ENCODE measurements around the gene TMPRSS4.

Gene TMPRSS4

DNA sequence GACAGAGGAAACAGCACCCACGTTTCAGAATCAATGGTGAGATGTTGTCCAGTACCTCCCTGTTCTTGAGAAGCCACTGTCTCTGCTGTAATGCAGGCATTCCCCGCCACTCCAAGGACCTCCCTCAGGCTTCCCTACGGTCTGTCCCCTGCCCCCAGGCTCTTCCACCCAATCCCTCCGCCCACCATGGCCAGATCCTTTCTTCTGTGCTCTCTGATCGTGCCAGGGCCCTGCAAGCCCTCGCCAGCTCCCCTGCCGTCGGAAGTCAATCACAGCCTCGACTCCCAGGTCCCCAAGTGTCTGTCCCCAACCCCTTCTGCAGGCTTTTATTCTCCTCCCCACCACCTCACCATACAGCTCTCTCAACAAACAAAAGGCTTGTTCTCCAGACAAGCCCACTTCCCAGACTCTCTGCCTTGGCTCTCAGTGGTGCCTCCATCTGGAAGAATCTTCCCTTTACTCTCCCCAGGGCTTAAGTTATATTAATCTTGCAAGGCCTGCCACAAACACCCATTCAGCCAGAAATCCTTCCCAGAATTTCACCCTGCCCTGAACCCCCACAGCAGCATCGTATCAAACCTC is 62.1 kb downstream of the TMPRSS4 start:
- no peak for DNase-seq

GRCh38 chr11:118139578-118139977 is 62.7 kb downstream of the TMPRSS4 start:
- no peak for DNase-seq

GRCh38 chr11:118142081-118142480 is 65.2 kb downstream of the TMPRSS4 start:
- DNase-seq: no peak

GRCh38 chr11:118142809-118143208 is 65.9 kb downstream of the TMPRSS4 start:
- no peak for DNase-seq

- no peak for DNase-seq
These were observed 66.8 kb downstream of the TMPRSS4 start for GRCh38 chr11:118143661-118144185.

GRCh38 chr11:118144301-118145268 is 67.7 kb downstream of the TMPRSS4 start:
- DNase-seq: no peak

- DNase-seq: peak; percentile 81
These were observed 68.7 kb downstream of the TMPRSS4 start for GRCh38 chr11:118145285-118146227.

- DNase-seq: no peak
These were observed 69.7 kb downstream of the TMPRSS4 start for GRCh38 chr11:118146554-118146953.

DNA sequence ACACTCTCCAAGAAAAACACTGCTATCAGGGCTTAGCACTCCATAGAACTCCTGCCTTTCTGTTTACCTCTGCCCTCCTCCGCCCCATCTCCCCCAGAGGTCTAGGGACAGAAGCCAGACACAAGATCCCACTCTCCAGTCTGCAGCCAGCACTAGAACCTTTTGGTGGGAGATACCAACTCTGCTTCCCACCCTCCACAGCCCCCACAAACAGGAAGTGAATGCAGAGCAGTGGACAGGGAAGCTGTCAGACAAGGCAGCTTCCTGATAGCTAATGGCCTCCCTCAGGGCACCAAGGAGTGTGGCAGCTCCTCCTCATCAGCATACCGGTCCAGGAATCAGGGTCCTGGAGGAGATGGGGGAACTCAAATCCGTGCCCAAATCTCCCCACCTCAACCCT is 70.6 kb downstream of the TMPRSS4 start:
- no peak for DNase-seq

- DNase-seq: no peak
These were observed 71.4 kb downstream of the TMPRSS4 start for GRCh38 chr11:118148240-118148639.

DNA sequence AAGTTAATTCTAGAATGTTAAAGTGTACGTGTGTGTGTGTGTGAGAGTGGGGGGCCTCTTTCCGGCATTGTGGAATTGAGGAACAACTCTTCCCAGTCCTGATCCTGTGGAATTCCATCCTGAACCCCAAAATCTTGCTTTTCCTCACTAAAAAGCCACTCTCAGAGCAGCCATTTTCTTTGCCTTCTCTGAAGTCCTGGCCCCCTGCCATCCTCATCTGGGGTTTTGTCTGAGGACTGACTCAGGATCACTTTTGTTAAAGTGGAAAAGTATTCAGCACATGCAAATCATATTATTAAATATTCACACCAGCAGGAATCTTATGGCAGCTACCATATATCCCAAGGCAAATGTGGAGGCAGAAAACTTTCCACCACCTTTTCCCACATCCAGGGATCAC is 72.0 kb downstream of the TMPRSS4 start:
- DNase-seq: no peak

GRCh38 chr11:118149493-118149892 is 72.6 kb downstream of the TMPRSS4 start:
- DNase-seq: no peak

- DNase-seq: no peak
These were observed 74.6 kb downstream of the TMPRSS4 start for GRCh38 chr11:118151431-118151830.

- no peak for DNase-seq
These were observed 75.2 kb downstream of the TMPRSS4 start for GRCh38 chr11:118152020-118152551.

GRCh38 chr11:118152552-118153471 is 75.9 kb downstream of the TMPRSS4 start, which contains the start of gene SCN4B:
Gene SCN4B (minus strand): TSS chr11:118152823. CDS start chr11:118152673, 150 bp downstream.
- DNase-seq: no peak

DNA sequence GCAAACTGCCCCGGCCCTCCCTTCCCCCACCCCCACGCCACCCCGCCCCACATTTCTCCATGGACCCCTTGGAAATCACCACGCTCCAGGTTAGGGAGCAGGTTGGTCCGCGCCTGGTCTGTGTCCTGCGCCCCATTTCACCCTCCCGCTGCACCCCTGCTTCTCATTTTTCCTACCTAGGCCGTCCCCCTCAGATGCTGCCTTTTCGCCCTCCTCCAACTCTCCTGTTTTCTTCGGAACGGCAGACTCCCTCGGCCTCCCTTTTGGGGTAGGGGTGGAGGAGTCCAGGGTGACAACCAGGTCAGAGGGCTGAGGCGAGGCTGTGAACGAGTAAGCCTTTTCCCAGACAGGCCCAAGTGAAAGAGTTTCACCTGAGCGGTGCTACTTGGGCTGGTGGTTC is 76.6 kb downstream of the TMPRSS4 start:
- DNase-seq: no peak

GRCh38 chr11:118153976-118154375 is 77.1 kb downstream of the TMPRSS4 start:
- no peak for DNase-seq

DNA sequence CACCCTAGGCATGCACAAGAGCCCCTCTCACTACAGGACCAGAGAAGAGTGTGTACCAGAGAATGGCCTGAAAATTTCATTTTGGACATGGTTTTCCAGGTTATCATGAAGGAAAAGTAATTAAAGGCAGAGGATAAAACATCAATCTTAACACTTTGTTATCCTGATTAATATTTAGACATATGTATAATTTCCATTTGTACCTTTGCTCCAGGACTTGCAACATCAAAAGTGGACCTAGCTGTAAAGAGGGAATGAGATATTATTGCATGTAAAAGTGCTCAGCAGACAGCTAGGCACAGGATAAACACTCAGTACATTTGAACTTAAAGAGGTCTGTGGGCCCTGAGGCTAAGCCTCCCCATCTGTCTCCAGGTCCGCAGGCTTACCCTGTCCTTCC is 77.8 kb downstream of the TMPRSS4 start:
- DNase-seq: no peak

DNA sequence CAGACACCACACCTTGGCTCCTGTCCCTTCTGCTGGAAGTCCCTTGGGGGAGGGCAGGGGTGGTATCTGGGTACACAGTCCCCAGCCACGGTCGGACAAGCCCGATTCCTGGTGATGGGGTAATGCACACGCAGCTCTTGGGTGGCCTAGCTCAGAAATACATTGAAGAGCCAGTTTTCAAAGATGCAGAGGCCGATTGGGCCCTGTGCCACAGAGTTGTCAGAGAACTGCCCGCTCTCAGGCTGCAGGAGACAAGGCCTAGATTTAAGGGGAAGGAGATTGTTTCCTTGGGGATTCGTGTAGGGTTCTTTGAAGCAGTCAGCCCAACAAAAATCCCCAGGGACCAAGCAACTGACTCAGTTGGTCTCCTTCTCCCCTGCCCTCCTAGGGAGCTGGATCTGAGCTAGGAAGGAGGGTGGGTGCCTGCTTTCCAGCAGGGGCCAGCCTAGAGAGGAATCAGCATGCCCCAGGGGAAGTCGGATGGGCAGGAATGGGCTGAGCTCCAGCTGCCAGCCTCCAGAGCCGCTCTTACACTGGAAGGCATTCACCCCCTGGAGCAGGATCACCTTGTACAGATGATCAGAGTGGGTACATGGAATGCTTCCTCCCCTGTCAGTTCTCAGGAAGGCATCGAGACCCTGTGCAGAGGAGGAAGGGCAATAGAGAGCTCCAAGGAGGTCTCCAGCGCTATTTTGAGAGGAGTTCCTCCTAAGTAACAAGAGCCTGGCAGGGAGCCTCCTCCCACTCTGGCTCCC is 79.1 kb downstream of the TMPRSS4 start:
- DNase-seq: no peak

DNA sequence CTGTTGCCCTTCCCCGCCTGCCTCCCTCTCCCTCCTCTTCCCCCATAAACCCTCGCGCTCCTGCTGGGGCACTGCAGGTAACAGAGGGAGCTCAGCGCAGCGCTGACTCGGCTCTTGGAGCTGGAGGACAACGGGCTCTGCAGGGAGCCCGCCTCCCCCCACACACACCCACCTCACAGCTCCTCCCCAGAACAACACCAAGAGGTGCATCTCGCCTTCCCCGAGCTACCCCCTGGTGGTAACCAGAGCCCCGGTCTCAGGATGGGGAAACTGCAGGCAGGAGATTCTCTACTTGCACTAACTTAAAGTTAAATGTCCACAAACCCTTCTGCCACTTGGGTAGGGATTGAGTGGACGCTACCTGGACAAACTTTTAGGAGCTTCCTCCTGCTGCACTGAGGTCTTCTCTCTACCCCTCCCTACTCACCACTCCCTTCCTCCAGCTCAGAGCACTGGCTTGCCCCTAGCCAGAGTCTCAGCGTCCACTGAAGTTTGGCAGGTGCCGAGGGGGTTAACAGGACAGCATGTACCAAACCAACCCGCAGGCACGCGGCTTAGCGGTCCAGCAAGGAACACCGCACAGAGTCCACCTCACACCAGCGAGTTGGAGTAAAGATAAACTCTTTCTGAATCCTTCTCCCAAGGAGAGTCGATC is 79.8 kb downstream of the TMPRSS4 start:
- DNase-seq: no peak

Measured in NK-92 treated with Interleukin-12 subunit alpha and Interleukin-12 subunit beta, amount 100 ng/mL, for 24 hours (cell line).